ENCODE measurements around the gene SLC35F4. TPM values are rescaled to one million over a fixed set of nuclear protein-coding genes. Genes with fewer than 3 reads are reported as not detected.
"Not testable (repeated sequence)": the region's sequence is repeated elsewhere in the genome, so short reads cannot be mapped to it uniquely, and the experiment has no call there.

The SLC35F4 gene
- total RNA-seq, 1 donor from 2014 or later: not detected

DNA sequence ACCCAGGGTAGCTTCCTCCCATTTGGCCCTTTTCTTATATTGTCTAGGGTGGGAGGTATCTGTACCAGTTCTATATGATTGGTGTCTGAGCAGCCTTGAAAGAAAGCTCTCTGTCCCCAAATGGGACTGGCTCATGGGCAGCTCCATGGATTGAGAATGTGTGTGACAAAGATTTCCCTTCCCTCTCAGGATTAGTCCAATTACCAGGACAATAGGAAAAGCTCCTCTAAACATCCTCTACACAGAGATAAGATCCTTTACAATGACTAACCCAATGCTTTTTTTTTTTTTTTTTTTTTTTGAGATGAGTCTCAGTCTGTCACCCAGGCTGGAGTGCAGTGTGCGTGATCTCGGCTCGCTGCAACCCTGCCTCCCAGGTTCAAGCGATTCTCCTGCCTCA, 112.1 kb downstream of the SLC35F4 start:
- H3K4me3 ChIP-seq: no peak overlapping the region
- intact Hi-C loops (cut with DNase I): no loop called here
- TF ChIP-seq, protein P1, sequence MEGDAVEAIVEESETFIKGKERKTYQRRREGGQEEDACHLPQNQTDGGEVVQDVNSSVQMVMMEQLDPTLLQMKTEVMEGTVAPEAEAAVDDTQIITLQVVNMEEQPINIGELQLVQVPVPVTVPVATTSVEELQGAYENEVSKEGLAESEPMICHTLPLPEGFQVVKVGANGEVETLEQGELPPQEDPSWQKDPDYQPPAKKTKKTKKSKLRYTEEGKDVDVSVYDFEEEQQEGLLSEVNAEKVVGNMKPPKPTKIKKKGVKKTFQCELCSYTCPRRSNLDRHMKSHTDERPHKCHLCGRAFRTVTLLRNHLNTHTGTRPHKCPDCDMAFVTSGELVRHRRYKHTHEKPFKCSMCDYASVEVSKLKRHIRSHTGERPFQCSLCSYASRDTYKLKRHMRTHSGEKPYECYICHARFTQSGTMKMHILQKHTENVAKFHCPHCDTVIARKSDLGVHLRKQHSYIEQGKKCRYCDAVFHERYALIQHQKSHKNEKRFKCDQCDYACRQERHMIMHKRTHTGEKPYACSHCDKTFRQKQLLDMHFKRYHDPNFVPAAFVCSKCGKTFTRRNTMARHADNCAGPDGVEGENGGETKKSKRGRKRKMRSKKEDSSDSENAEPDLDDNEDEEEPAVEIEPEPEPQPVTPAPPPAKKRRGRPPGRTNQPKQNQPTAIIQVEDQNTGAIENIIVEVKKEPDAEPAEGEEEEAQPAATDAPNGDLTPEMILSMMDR (IDR thresholded peaks at IDR 0.05): no peak

GRCh38 chr14:57752142-57752695, 113.7 kb downstream of the SLC35F4 start:
- H3K4me3 ChIP-seq; DNase-seq (ENCODE audit: low spot score in 2 of 2); H3K9me3 ChIP-seq; H3K36me3 ChIP-seq; H3K27ac ChIP-seq; H3K4me1 ChIP-seq; intact Hi-C loops (cut with DNase I); H3K27me3 ChIP-seq: not testable (repeated sequence)

More for the DNA sequence above, 112.1 kb downstream of the SLC35F4 start:
- Histone ChIP-seq H3K9me3 (no peaks in the 10 kb centered on the region), H3K27ac (no peak overlapping the region), H3K27me3 (no peaks in the 10 kb centered on the region), H3K36me3 (no peaks in the 10 kb centered on the region), H3K4me1 (no peaks in the 10 kb centered on the region)
- DNase-seq (ENCODE audit: low spot score in 2 of 2): no peak

- Histone ChIP-seq H3K9me3 (no peaks in the 10 kb centered on the region), H3K27ac (no peak overlapping the region), H3K4me3 (no peak overlapping the region), H3K4me1 (peaks cover 0 to 3% of the 10 kb centered on the region in 2 donors), H3K36me3 (no peaks in the 10 kb centered on the region), H3K27me3 (no peaks in the 10 kb centered on the region)
- DNase-seq (ENCODE audit: low spot score in 2 of 2): no peak
- intact Hi-C loops (cut with DNase I): no loop called here
- TF ChIP-seq, protein P1 (IDR thresholded peaks at IDR 0.05): no peak
Measured at GRCh38 chr14:57751400-57751799, 114.5 kb downstream of the SLC35F4 start.

GRCh38 chr14:57749267-57749666, 116.6 kb downstream of the SLC35F4 start:
- H3K27me3 ChIP-seq: no peaks in the 10 kb centered on the region
- TF ChIP-seq, protein P1 (IDR thresholded peaks at IDR 0.05): no peak
- intact Hi-C loops (cut with DNase I): no loop called here
- no peaks in the 10 kb centered on the region for H3K9me3 ChIP-seq
- H3K36me3 ChIP-seq: no peaks in the 10 kb centered on the region
- H3K27ac ChIP-seq: no peak overlapping the region
- no peak for DNase-seq (ENCODE audit: low spot score in 2 of 2)
- peaks cover 0 to 3% of the 10 kb centered on the region in 2 donors for H3K4me1 ChIP-seq
- H3K4me3 ChIP-seq: no peak overlapping the region

DNA sequence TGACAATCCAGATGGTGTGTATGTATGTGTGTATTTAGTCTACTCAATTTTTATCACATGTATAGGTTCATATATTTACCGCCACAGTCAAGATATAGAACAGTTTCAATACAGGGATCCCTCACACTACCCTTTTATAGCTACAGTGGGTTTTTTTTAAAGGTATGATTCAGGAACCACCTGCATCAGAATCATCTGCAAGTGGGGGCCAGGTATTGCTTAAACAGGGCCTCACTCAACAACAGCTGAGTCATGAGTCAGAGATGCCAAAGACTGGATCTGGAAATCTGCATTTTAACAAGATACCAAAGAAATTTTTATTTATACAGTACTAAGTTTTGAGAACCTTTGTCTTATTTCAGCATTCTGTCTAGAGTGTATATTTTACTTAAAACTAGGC, 117.6 kb downstream of the SLC35F4 start:
- Histone ChIP-seq H3K4me3 (no peak overlapping the region), H3K27ac (no peak overlapping the region), H3K27me3 (no peaks in the 10 kb centered on the region), H3K36me3 (no peaks in the 10 kb centered on the region), H3K9me3 (no peaks in the 10 kb centered on the region), H3K4me1 (peaks cover 0 to 3% of the 10 kb centered on the region in 2 donors)
- intact Hi-C loops (cut with DNase I): no loop called here
- TF ChIP-seq, protein P1 (IDR thresholded peaks at IDR 0.05): no peak
- no peak for DNase-seq (ENCODE audit: low spot score in 2 of 2)

- intact Hi-C loops (cut with DNase I): no loop called here
- H3K27me3 ChIP-seq: no peaks in the 10 kb centered on the region
- no peaks in the 10 kb centered on the region for H3K9me3 ChIP-seq
- TF ChIP-seq, protein P1 (IDR thresholded peaks at IDR 0.05): no peak
- no peaks in the 10 kb centered on the region for H3K36me3 ChIP-seq
- DNase-seq (ENCODE audit: low spot score in 2 of 2): no peak
- peak overlapping the region in 1 of 2 donors; percentile 59 for H3K27ac ChIP-seq
- H3K4me1 ChIP-seq: peaks cover 0 to 3% of the 10 kb centered on the region in 2 donors
- no peak overlapping the region for H3K4me3 ChIP-seq
Measured at GRCh38 chr14:57747036-57747435, 118.9 kb downstream of the SLC35F4 start.

Measured in ascending aorta (tissue), 2 donors.